K562 (cell line): ENCODE results near the gene MS4A4E.

Experiments
- ATF1 ChIP-seq, 2 experiments: fragments of 450-650 bp in 1 of 2; IDR thresholded peaks; 2 replicates each; pipeline ENCODE4 v1.6.1; 2016; ENCODE audit warnings: missing compliant biosample characterization in 1 of 2, missing genetic modification characterization in 1 of 2
- CBX5 ChIP-seq: IDR thresholded peaks from 2 replicates; pipeline ENCODE4 v1.6.1; 2014; ENCODE audit warnings: low read depth, borderline replicate concordance
- CTCF ChIP-seq, 3 experiments: IDR thresholded peaks in 2 of 3; conservative IDR thresholded peaks in 1 of 3; 2 replicates each; pipeline ENCODE4 v1.5.1; 2011 to 2012; ENCODE audit warnings: low read length in 3 of 3, mild to moderate bottlenecking in 3 of 3, control low read depth in 2 of 3, improper control_type of control experiment in 1 of 3, inconsistent platforms in 1 of 3, low read depth in 1 of 3, mixed read lengths in 1 of 3, moderate library complexity in 1 of 3; ENCODE audit not compliant: insufficient read depth in 2 of 3
- HDGF ChIP-seq: fragments of 450-650 bp; IDR thresholded peaks from 2 replicates; pipeline ENCODE4 v1.6.1; 2016
- POLR2G ChIP-seq: fragments of 200-400 bp; formaldehyde crosslinking; IDR thresholded peaks from 2 replicates; pipeline ENCODE4 v1.6.1; 2017; ENCODE audit warnings: low read depth, mild to moderate bottlenecking, antibody characterized with exemption, low read length, moderate library complexity
- ZNF184 ChIP-seq: sonication (generic); formaldehyde crosslinking; IDR thresholded peaks from 2 replicates; pipeline ENCODE4 v1.5.0; 2020; ENCODE audit warnings: missing genetic modification reagents

DNA sequence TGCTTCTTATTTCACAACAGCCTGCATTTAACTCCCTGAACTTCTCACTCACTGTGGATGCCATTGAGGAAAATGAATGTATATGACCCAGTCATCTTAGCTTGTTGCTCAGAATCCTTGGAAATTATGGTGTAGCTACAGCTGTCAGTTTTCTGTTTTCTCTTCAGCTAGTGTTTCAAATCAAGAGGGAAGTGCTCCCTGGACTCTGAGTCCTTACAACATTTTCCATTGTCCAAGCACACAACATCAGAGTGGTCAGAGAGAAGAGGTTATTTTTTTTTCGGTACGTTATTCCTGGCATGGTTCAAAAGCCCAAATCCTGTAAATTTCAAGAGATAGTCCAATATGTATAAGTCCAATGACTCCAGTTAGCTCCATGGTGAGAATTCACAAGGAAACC, 83.7 kb downstream of the MS4A4E start:
- TF ChIP-seq CTCF (IDR thresholded peaks at IDR 0.05 in 2 of 3, conservative IDR thresholded peaks at IDR 0.05 in 1 of 3; ENCODE audit: insufficient read depth in 2 of 3, low read depth in 1 of 3, low read length in 3 of 3) (no peak), CBX5 (no peak), ATF1 (CRISPR knock-in tag; IDR thresholded peaks at IDR 0.05) (no peak), ATF1 (tag; IDR thresholded peaks at IDR 0.05) (no peak), POLR2G (no peak), HDGF (no peak), ZNF184 (CRISPR knock-in tag) (no peak)
